NCI-H128 (cell line): ENCODE data around the gene ABHD4.
"Not testable (repeated sequence)": the region's sequence is repeated elsewhere in the genome, so short reads cannot be mapped to it uniquely, and the experiment has no call there.

Experiments
- DNase-seq: peaks from one replicate; lab custom pipeline; 2025; ENCODE audit not compliant: unreplicated experiment; lab: John Stamatoyannopoulos, UW

The ABHD4 gene, protein sequence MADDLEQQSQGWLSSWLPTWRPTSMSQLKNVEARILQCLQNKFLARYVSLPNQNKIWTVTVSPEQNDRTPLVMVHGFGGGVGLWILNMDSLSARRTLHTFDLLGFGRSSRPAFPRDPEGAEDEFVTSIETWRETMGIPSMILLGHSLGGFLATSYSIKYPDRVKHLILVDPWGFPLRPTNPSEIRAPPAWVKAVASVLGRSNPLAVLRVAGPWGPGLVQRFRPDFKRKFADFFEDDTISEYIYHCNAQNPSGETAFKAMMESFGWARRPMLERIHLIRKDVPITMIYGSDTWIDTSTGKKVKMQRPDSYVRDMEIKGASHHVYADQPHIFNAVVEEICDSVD

DNA sequence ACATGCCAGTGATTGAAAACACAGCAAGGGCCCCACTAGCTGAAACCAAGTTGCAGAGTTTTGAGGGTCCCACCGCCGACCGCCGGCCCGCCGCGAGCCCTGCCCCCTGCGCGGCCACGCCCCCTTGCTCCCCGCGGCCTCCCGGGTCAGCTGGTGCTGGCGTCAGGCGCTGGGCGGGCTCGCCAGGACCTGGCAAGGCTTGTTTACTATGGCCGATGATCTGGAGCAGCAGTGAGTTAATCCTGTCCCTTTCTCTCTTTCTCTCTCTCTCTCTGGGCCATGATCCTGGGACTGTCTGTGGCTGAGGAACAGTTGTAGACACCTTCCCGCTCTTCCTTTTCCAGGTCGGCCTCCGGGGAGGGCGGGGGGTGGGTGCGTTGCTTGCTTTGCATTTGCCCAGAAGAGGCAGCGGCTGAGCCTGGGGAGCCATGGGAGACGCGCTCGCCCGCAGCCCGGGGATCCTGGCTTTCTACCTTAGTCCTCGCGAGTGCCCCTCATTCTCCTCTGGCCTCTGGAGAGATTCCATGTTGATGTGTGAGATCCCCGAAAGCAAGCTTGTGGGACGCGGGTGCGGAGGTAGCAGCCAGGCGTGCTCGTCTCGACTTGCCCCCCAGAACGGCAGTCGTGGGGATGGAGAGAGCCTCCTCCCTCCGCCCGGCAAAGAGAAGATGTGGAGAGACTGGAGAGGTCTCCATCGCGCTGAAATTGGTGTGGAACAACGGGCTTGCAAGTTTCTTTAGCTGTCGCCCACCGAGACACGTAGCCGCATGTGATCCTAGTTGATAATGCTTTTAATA is at the start of gene ABHD4:
TSS of gene ABHD4 (plus strand) at position 202 of the 797 bp plus-strand sequence. CDS start at position 209, 7 bp downstream.
- DNase-seq, result peak; percentile 23

GRCh38 chr14:22549324-22549962 is 48.7 kb upstream of the ABHD4 start:
- DNase-seq, result no peak

- no peak for DNase-seq
Observed at GRCh38 chr14:22549981-22550673, 48.0 kb upstream of the ABHD4 start.

DNA sequence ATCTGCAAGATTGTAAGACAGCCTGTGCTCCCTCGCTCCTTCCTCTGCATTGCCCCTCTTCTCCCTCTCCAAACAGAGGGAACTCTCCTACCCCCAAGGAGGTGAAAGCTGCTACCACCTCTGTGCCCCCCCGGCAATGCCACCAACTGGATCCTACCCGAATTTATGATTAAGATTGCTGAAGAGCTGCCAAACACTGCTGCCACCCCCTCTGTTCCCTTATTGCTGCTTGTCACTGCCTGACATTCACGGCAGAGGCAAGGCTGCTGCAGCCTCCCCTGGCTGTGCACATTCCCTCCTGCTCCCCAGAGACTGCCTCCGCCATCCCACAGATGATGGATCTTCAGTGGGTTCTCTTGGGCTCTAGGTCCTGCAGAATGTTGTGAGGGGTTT is 46.5 kb upstream of the ABHD4 start:
- DNase-seq, result no peak

GRCh38 chr14:22552001-22552826 is 45.9 kb upstream of the ABHD4 start:
- no peak for DNase-seq

DNA sequence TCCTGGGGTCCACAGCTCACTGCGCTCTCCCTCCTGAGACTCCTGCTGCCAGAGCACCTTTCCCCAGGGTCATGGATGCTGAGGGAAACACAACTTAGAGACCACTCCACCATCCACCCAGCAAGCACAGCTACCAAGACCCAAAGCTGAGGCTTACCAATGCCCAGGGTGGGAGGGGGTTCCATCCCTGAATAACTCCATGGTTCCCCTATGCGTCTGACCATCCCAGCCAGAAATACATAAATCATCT is 45.3 kb upstream of the ABHD4 start:
- DNase-seq, result no peak

- DNase-seq, result no peak
Observed at GRCh38 chr14:22553445-22553844, 44.7 kb upstream of the ABHD4 start.

DNA sequence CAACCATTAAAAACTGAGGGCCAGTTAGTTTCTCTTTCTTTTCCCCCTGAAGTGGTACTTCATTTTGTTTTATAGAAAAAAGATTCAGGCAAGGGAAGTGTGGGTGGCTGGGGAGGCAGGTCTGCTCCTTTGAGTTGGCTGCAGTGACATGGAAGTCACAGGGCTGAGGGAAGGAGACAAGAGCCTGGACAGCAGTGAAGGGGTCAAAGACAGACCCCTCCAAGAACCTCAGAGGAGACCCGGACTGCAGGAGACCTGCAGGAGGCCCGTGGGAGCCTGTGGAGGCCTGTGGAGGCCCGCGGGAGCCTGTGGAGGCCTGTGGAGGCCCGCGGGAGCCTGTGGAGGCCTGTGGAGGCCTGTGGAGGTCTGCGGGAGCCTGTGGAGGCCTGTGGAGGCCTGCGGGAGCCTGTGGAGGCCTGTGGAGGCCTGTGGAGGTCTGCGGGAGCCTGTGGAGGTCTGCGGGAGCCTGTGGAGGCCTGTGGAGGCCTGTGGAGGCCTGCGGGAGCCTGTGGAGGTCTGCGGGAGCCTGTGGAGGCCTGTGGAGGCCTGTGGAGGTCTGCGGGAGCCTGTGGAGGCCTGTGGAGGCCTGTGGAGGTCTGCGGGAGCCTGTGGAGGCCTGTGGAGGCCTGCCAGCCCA is 44.1 kb upstream of the ABHD4 start:
- DNase-seq, result not testable (repeated sequence)

DNA sequence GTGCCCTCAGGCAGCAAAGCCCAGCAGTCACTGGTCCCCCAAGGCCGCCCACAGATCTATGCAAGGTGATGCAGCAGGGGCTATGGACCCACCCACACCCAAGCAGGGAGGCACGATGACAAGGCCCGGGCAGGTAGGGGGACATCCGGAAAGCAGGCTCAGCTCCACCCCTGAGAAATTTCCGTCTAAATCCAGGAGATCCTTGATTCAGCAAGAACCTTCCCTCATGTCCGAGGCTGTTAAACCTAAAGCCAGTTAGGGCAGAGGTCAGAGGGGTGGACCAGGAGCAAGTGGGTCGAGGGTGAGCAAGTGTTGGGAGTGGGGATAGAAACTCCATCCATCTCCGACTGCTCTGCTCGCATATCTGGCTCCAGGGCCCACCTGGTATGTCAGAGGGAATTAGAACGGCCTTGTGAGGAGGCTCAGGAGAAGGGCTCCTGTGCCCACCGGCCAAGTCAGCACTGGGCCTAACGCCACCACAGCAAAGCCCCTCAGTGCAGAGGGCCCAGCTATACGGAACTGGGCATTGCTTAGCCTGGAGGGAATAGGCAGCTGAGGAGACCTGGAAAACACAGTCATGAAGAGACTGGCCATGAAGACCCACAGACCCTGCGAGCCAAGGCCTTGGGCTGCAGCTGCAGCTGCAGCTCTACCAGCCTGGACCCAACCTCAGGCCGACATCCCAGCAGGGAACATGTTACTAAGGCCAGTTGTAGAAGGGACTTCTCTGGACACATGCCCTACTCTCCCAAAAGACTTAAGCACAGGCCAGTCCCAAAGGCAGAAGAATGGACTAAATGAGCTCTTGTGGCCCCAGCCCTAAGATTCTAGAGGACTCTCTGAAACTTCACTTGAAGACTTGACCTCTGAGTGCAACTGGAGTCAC is 43.4 kb upstream of the ABHD4 start:
- DNase-seq, result no peak

DNA sequence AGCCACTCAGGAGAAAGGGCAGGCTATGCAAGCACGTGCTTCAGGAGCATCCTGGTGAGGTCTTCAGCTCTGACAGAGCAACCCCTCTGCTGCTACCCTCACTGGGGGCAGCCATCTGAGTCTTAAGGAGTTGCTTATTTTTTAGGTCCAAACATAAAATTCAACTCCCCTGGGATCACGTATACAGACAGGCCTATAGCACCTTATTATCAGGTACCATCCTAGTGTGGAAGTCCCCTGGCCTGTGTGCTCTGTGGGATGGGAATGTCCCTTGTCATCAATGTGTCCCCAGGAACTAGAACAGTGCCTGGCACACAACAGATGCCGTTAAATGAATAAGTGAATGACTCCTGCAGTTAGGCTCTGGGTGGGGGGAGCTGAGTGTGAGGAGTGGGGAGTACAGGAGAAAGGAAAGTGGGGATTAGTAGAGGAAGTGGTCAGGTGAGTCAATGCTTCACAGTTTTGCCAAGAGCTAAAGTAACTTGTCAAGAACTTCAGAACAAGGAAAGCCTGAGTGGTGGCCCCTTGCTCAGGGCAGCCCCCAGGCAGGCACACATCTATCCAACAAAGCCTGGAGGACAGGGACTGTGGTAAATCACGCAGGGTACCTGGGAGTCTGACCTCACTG is 42.6 kb upstream of the ABHD4 start:
- no peak for DNase-seq

DNA sequence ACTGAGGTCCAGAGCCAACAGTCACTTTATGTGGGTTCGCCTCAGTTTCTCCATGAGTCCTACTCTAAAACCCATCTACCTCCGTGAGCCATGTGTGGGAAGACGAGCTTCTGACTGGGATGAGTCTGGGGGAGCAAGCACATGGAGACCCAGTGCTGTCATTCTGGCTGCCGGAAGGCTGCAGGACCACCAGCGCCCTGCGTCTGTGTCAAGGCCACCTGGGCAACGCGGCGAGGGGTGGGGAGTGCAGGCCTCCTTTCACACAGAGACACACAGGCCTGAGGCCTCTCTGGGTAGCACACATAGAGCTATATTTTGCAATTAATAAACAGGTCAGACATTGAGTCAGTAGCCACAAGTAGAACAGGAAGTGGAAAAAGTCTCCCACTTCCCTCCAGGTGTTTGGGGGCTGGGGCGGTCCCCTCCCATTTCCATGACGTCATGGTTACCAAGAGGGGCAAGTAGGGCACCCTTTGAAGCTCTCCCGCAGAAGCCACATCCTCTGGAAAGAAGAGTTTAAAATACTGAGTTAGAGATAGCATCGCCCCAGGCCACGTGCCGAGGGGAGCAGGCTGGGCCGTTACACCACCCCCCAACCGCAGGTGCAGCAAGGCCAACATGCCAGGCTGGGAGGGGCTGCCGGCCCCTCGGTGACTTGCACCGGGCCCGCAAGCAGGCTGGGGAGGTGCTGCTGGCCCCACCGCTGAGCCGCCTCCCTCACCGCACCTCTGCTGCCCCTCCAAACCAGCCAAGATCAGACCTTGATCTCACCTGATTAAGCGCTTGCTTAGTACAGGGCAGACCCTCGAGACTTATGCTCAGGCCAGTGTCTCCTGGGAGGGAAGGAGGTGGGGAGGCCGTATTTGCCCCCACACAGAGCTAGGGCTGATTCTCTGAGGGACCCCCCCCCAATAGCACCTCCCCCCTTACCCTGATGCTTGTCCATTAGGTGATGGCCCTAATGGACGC is 41.8 kb upstream of the ABHD4 start:
- DNase-seq, result no peak

DNA sequence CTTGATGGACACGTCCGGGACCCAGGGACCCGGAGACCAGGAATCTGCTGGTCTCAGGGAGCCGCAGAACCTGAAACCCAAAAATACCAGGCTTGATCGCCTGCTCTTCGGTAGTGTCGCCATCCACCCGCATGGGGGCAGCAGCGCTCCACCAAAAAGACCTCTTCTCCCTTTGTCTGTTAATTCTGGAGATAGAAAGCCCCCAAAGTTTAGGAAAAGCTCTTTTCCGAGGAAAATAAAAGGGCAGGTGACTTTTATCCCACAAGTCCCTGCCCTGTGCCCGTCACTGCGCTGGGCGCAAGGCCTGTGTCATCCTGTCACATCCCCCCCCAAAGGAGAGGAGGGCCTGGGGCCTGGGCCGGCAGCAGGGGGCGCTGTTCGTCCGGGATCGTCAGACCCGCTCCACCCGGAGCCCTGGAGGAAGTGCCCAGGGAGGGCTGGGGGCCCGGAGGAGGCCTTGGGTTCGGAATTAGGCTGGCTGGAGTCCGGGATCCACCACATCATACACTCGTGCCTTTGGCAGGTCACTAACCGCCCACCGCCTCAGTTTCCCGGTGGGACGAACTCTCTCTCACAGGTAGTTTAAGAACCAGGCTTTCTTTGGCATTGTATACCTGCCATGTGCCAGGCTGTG is 41.0 kb upstream of the ABHD4 start:
- DNase-seq, result peak; percentile 45

- DNase-seq, result no peak
Observed at GRCh38 chr14:22557846-22558220, 40.3 kb upstream of the ABHD4 start.

DNA sequence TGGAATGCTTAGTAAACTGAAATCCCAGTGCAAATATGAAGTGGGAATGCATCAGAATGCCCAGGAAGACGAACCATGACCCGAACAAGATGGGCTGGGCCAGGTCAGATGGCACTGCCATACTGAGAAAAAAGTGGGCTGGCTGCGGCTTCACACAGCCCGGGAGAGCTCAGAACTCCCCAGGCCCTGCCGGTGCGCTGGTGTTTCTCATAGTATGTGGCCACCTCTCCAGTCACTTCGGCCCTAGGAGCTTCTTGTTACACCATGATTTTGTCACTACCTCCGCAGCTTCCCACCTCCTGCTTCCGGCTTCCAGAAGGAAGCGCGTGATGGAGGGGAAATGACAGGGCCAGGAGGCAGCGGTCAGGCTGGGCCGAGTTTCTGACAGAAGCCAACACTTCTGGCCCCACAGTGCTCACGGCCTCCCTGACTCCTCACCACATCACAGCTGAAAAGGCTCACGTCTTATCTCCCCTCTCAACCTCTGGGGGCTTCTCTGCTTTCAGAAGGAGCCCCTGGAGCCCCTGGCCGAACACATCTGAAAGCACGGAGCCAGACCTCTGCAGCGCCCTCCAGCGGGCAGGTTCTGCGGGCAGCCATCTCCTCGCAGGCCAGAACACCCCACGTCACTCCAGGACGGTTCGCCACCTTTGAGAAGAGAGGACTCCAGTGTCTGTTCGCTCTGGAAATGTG is 39.7 kb upstream of the ABHD4 start:
- no peak for DNase-seq

DNA sequence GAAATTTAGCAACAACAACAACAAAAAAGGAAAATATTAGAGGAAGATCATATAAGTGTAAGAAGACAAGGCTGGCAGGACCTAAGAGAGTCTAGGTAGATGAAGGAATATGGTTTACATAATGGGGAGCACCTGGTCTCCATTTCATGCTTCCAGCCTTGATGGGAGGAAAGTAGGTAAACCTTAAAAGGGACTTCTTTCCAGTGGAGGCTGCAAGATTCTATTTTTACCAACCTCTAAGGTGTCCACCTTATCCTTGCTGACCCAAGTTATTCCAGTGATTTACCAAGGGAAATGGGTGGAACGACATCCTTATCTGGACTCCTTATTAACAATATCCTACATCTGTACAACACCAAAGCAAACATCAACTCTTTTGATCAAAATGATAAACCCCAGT is 39.1 kb upstream of the ABHD4 start:
- DNase-seq, result no peak

DNA sequence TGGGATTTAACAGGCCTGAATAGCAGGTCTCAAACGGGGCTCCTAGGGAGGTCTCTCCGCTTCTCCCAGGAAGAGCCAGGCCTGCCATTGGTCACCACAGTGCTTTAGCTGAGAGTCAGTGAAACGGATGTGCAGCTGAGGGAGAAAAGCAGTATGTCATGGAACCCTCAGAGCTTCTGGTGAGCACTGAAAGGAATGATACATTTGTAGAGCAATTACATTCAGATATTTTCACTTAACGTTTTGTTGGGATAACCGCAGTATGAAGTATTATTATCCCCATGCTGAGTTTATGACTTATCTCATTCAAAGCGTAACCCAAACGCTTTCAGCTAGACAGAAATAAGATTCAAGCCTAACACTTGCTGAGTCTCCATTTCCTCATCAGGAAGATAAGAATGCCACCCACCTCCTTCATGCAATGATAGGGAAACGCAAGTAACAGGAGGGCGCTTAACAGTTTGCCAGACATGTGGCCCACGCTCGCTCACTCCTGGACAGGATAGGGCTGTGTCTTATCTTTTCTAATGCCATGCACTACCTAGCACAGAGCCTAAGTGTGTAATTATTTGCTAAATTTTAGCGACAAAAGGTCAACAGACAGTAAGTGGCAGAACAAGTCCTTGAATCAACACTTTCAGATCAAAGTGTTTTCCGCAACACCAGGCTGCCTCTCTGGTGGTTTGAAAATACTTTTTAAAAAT is 37.3 kb upstream of the ABHD4 start:
- no peak for DNase-seq
